Esophagus muscularis mucosa (tissue), 4 donors: ENCODE data around the gene NPAT. TPM values are rescaled to one million over a fixed set of nuclear protein-coding genes. Genes with fewer than 3 reads are reported as not detected.

Experiments used
- DNase-seq: peaks from one replicate; pipeline ENCODE4 v3.0.0-alpha.2; 2017; ENCODE audit errors: extremely low spot score
- H3K27ac ChIP-seq, 4 donors: fragments of 200-600 bp; sonication (generic); replicated peaks in 1 of 4; 1 replicate in 3 of 4; 2 replicates in 1 of 4; pipeline ENCODE4 v1.5.1; 2016 to 2019; ENCODE audit warnings: mild to moderate bottlenecking in 1 of 4
- H3K27me3 ChIP-seq, 4 donors: fragments of 200-600 bp; sonication (generic); one replicate each; pipeline versions ENCODE4 v1.5.1 to v1.6.0; 2016 to 2019
- H3K36me3 ChIP-seq, 4 donors: fragments of 200-600 bp; sonication (generic); one replicate each; pipeline ENCODE4 v1.5.1; 2016 to 2019
- H3K4me1 ChIP-seq, 4 donors: fragments of 200-600 bp; sonication (generic); one replicate each; pipeline ENCODE4 v1.5.1; 2016 to 2019
- H3K4me3 ChIP-seq, 4 donors: fragments of 200-600 bp; sonication (generic); 1 replicate in 2 of 4; 2 replicates in 2 of 4; pipeline ENCODE4 v1.5.1; 2016 to 2019; ENCODE audit warnings: mild to moderate bottlenecking in 4 of 4, moderate library complexity in 1 of 4
- H3K9me3 ChIP-seq, 4 donors: fragments of 200-600 bp; sonication (generic); 1 replicate in 3 of 4; 2 replicates in 1 of 4; pipeline ENCODE4 v1.5.1; 2016 to 2019
- EP300 ChIP-seq: sonication (generic); formaldehyde crosslinking; IDR thresholded peaks from one replicate; pipeline ENCODE4 v1.6.1; 2017; ENCODE audit warnings: antibody characterized with exemption
- POLR2A ChIP-seq: fragments of 450-650 bp; IDR thresholded peaks from one replicate; pipeline ENCODE4 v1.6.1; 2017; ENCODE audit warnings: antibody characterized with exemption, moderate library complexity, mild to moderate bottlenecking, low read depth
- POLR2AphosphoS5 ChIP-seq, 2 donors: sonication (generic); formaldehyde crosslinking; IDR thresholded peaks; one replicate each; pipeline ENCODE4 v1.6.1; 2017; ENCODE audit warnings: antibody characterized with exemption in 2 of 2
- WGBS: methylation state at CpG from one replicate; pipeline ENCODE4 v1.1.5; 2018; 5-methylcytosine and 5-hydroxymethylcytosine counted together
- intact Hi-C: fragments of 100-400 bp; cut with DNase I; formaldehyde crosslinking; loops from one replicate; pipeline ENCODE4 v1.15.1; 2023
- total RNA-seq, 4 donors: library from RNA; depleted of rRNA; stranded (reverse); fragments of >200 nt; gene quantifications; one replicate each; pipeline versions ENCODE4 v1.1.0 to v1.2.1, GENCODE V29; 2016
- TF ChIP-seq, protein P1 (sequence below), 3 experiments: fragments of 200-600 bp in 2 of 3; fragments of 450-650 bp in 1 of 3; sonication (generic) in 2 of 3; IDR thresholded peaks; one replicate each; pipeline ENCODE4 v1.5.1; 2017 to 2019; ENCODE audit warnings: antibody characterized with exemption in 3 of 3, mild to moderate bottlenecking in 2 of 3, moderate library complexity in 1 of 3

NPAT gene
- 10 to 100 TPM; 10.4 to 13.7 (median 10.7) TPM for total RNA-seq

DNA sequence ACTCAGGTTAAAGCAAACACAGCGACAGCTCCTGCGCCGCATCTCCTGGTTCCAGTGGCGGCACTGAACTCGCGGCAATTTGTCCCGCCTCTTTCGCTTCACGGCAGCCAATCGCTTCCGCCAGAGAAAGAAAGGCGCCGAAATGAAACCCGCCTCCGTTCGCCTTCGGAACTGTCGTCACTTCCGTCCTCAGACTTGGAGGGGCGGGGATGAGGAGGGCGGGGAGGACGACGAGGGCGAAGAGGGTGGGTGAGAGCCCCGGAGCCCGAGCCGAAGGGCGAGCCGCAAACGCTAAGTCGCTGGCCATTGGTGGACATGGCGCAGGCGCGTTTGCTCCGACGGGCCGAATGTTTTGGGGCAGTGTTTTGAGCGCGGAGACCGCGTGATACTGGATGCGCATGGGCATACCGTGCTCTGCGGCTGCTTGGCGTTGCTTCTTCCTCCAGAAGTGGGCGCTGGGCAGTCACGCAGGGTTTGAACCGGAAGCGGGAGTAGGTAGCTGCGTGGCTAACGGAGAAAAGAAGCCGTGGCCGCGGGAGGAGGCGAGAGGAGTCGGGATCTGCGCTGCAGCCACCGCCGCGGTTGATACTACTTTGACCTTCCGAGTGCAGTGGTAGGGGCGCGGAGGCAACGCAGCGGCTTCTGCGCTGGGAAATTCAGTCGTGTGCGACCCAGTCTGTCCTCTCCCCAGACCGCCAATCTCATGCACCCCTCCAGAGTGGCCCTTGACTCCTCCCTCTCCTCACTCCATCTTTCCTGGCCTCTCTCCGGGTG lies at the start of gene NPAT, which contains the start of gene ATM:
NPAT (minus strand) TSS at position 65 of the 774 bp plus-strand sequence. CDS start 102 bp downstream, outside the sequence.
ATM (plus strand) TSS at position 494 of the 774 bp plus-strand sequence. CDS start 4,558 bp downstream, outside the sequence.
- DNase-seq: peak; percentile 100
- Histone ChIP-seq H3K4me3 (peak within 1 kb of the TSS; percentile 68 to 82 (median 77)), H3K9me3 (no peaks in the 10 kb centered on the region), H3K4me1 (peaks cover 30 to 44% (median 42%) of the 10 kb centered on the region in 4 donors), H3K27me3 (no peaks in the 10 kb centered on the region), H3K27ac (peak within 1 kb of the TSS; percentile 90 to 95 (median 94)), H3K36me3 (peaks cover 0 to 3% (median under 1%) of the 10 kb centered on the region in 4 donors)
- intact Hi-C loops: loop anchor here (2.0 to 10.0 kb wide), 2 partner anchors 102 to 442 kb away; partner anchors contain the start of genes ACAT1 and DDX10
- under 1% methylated on average over 36 of the region's 70 CpGs for WGBS
- TF ChIP-seq POLR2AphosphoS5 (IDR thresholded peaks at IDR 0.05) (peak; percentile 92 to 99), POLR2A (peak; percentile 79), EP300 (no peak)
- TF ChIP-seq, protein P1, sequence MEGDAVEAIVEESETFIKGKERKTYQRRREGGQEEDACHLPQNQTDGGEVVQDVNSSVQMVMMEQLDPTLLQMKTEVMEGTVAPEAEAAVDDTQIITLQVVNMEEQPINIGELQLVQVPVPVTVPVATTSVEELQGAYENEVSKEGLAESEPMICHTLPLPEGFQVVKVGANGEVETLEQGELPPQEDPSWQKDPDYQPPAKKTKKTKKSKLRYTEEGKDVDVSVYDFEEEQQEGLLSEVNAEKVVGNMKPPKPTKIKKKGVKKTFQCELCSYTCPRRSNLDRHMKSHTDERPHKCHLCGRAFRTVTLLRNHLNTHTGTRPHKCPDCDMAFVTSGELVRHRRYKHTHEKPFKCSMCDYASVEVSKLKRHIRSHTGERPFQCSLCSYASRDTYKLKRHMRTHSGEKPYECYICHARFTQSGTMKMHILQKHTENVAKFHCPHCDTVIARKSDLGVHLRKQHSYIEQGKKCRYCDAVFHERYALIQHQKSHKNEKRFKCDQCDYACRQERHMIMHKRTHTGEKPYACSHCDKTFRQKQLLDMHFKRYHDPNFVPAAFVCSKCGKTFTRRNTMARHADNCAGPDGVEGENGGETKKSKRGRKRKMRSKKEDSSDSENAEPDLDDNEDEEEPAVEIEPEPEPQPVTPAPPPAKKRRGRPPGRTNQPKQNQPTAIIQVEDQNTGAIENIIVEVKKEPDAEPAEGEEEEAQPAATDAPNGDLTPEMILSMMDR (IDR thresholded peaks at IDR 0.05): peak; percentile 59 to 85 (median 59)

DNA sequence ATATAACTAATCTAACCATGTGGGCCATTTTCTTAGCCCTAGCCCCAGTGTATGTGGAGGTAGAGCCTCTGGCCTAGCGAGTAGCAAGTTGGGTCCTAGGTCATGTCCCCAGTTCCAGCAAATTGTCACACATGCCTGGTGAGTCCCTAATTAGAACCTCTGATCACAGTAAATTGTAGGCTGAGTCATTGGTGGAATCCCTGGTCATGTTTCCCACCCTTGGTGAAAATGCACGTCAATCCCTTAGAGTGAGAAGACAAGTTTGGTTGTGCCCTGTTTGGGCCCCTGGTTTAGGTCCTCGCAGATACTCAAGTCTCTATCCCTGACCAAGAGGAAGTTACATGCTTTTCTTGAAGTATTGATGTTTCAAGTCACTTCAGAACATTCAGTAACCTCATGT lies 47.1 kb upstream of the NPAT start:
- no peak overlapping the region for H3K4me3 ChIP-seq
- H3K4me1 ChIP-seq: no peaks in the 10 kb centered on the region
- no peaks in the 10 kb centered on the region for H3K27me3 ChIP-seq
- 98% methylated on average over 3 of the region's 3 CpGs for WGBS
- H3K36me3 ChIP-seq: peaks cover 0 to 74% (median 50%) of the 10 kb centered on the region in 4 donors
- H3K9me3 ChIP-seq: peaks cover 0 to 3% (median 1%) of the 10 kb centered on the region in 4 donors
- no peak overlapping the region for H3K27ac ChIP-seq
- intact Hi-C loops: no loop called here
- no peak for DNase-seq
- no peak for TF ChIP-seq EP300
- no peak for TF ChIP-seq POLR2A
- TF ChIP-seq, protein P1 (IDR thresholded peaks at IDR 0.05): no peak
- TF ChIP-seq POLR2AphosphoS5 (IDR thresholded peaks at IDR 0.05): no peak

DNA sequence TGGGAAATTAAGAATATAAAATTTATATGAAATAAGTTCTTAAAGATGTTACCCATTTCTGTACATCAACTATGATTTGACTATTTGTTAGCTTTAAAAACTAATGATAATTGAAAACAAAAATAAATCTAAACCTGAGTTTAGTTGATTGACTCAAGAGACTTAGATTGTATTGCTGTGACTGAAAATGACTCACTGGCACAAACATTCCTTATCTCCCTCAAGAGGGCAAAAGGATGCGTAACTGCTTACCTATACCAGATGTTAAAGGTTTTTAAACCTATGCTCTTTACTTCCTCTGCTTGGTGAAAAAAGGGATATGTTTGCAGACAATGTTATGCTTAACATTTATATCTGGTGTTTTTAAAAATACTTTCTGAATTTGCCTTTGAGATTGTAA lies 30.7 kb upstream of the NPAT start:
- no peaks in the 10 kb centered on the region for H3K27me3 ChIP-seq
- WGBS: 100% methylated on average over 1 of the region's 1 CpG
- no peak overlapping the region for H3K4me3 ChIP-seq
- no peaks in the 10 kb centered on the region for H3K4me1 ChIP-seq
- intact Hi-C loops: no loop called here
- no peak overlapping the region for H3K27ac ChIP-seq
- TF ChIP-seq, protein P1 (IDR thresholded peaks at IDR 0.05): no peak
- no peak for TF ChIP-seq EP300
- TF ChIP-seq POLR2AphosphoS5 (IDR thresholded peaks at IDR 0.05): no peak
- H3K36me3 ChIP-seq: peaks cover 52 to 96% (median 83%) of the 10 kb centered on the region in 4 donors
- H3K9me3 ChIP-seq: no peaks in the 10 kb centered on the region
- DNase-seq: no peak

DNA sequence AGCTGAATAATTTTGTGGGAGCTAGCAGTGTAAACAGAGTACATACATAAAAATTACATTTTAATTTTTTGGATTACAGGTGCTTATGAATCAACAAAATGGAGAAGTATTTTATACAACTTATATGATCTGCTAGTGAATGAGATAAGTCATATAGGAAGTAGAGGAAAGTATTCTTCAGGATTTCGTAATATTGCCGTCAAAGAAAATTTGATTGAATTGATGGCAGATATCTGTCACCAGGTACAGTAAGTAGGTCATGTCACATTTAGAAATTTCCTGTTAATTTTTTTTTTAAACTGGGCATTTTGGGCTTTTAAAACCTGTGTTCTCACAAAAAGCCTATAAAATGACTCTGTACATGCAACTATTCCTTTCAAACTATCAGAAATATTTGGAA lies 24.4 kb upstream of the NPAT start:
- DNase-seq: no peak
- Histone ChIP-seq H3K4me3 (no peak overlapping the region), H3K27me3 (no peaks in the 10 kb centered on the region), H3K27ac (no peak overlapping the region), H3K36me3 (peaks cover 26 to 78% (median 45%) of the 10 kb centered on the region in 4 donors), H3K9me3 (no peaks in the 10 kb centered on the region), H3K4me1 (no peaks in the 10 kb centered on the region)
- WGBS: 87% methylated on average over 2 of the region's 2 CpGs
- intact Hi-C loops: no loop called here
- TF ChIP-seq, protein P1 (IDR thresholded peaks at IDR 0.05): no peak
- no peak for TF ChIP-seq POLR2AphosphoS5 (IDR thresholded peaks at IDR 0.05)
- TF ChIP-seq EP300: no peak
- no peak for TF ChIP-seq POLR2A
